Fibroblast of pulmonary artery (primary cell): ENCODE data around the gene WDR27.
"Not testable (repeated sequence)": the region's sequence is repeated elsewhere in the genome, so short reads cannot be mapped to it uniquely, and the experiment has no call there.

ENCODE experiments used
- DNase-seq: peaks from one replicate; pipeline ENCODE4 v3.0.0-alpha.2; 2010; ENCODE audit warnings: low read depth
- H3K4me3 ChIP-seq: replicated peaks from 2 replicates; pipeline ENCODE4 v1.5.1; 2011; ENCODE audit warnings: low read depth, mild to moderate bottlenecking, control low read depth, low read length, moderate library complexity
- CTCF ChIP-seq: IDR thresholded peaks from 2 replicates; pipeline ENCODE4 v1.5.1; 2011; ENCODE audit warnings: mild to moderate bottlenecking, control low read depth, low read length, inconsistent platforms; ENCODE audit errors: missing control alignments

The WDR27 gene

DNA sequence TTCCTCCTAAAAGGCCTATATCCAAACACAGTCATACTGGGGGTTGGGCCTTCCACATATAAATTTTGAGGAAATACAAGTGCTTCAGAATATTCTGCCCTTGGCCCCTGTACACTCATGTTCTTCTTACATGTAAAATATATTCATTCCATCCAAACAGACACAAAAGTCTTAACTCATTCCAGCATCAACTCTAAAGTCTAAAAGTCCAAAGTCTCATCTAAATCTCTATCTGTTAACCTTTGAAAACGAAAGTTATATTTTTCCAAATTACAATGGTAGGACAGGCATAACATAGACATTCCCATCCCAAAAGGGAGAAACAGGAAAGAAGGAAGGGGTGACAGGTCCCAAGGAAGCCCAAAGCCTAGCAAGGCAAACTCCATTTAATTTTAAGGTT, 232.8 kb downstream of the WDR27 start:
- no peak overlapping the region for H3K4me3 ChIP-seq
- TF ChIP-seq CTCF = no peak

GRCh38 chr6:169467755-169468154, 234.1 kb downstream of the WDR27 start:
- not testable (repeated sequence) for H3K4me3 ChIP-seq, DNase-seq

More for the DNA sequence above, 232.8 kb downstream of the WDR27 start:
- DNase-seq = no peak

- not testable (repeated sequence) for H3K4me3 ChIP-seq, DNase-seq
Observed at GRCh38 chr6:169466256-169466655, 235.6 kb downstream of the WDR27 start.

DNA sequence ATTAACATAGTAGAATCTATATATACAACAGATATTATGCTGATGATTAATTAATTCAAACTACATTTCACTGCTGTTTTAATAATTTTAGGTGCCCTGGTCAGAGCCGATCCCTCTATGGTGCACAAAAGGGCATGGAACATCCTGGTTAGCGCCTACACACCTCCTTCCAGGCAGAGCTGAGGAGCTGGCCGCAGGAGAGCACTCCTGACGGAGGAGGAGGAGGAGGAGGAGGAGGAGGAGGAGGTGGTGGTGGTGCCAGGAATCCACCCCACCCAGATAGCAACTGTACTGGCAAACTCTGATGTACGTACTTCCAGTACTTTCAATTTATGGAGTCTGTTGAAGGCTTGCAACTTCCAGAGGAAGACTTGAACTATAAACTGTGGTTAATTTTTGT, 244.1 kb downstream of the WDR27 start:
- DNase-seq = no peak
- H3K4me3 ChIP-seq = no peak overlapping the region
- no peak for TF ChIP-seq CTCF

- H3K4me3 ChIP-seq = no peak overlapping the region
- TF ChIP-seq CTCF = no peak
- DNase-seq = no peak
Observed at GRCh38 chr6:169456840-169457239, 245.0 kb downstream of the WDR27 start.

DNA sequence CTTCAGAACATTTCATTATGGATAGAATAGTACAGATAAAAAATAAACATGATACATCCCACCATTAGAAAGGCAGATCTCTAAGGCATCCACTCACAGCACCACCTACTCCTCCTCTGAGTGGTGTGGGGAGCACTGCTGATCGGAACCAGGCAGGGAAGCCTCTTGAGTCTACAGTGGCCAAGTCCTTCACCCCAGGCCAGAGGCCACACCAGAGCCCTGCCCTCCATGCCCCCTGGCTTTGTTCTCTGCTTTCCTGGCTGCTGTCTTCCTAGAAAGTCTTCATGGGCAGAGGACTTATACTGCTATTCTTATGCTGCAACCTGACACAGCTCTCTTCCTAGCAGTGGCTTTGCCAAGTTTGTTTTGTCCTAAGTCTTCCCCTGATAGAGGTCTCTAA, 246.4 kb downstream of the WDR27 start:
- H3K4me3 ChIP-seq = no peak overlapping the region
- DNase-seq = no peak
- no peak for TF ChIP-seq CTCF

DNA sequence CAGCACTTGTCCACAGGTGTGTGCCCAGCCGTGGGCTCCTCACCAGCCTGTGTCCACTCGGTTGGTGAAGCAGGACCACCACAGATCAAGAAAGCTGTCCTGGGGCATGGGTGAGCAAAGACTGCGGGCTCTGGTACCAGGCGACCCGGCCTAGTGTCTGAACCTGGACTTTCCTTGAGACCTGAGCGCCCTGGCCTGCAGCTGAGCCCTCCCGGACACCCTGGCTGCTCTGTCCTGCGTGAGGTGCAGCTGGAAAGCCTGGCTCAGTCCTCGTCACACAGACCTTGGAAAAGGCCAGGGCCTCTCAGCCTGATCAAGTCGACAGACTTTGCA, 247.0 kb downstream of the WDR27 start:
- TF ChIP-seq CTCF = no peak
- no peak for DNase-seq
- H3K4me3 ChIP-seq = no peak overlapping the region

GRCh38 chr6:169454204-169454871, 247.5 kb downstream of the WDR27 start:
- DNase-seq = peak; percentile 57
- no peak overlapping the region for H3K4me3 ChIP-seq
- no peak for TF ChIP-seq CTCF
